ENCODE data around the gene NFIA. TPM values are rescaled to one million over a fixed set of nuclear protein-coding genes. Genes with fewer than 3 reads are reported as not detected.

The NFIA gene
- total RNA-seq, 2 donors from 2014 or later: 75.3 to 81.3 TPM

- H3K27ac ChIP-seq: no peak overlapping the region
Observed at GRCh38 chr1:61114178-61114870, 32.0 kb downstream of the NFIA start.

GRCh38 chr1:61115436-61115835, 33.1 kb downstream of the NFIA start:
- Histone ChIP-seq H3K27me3 (no peaks in the 10 kb centered on the region), H3K9me3 (no peaks in the 10 kb centered on the region), H3K4me3 (no peak overlapping the region), H3K27ac (peak overlapping the region in 1 of 2 donors; percentile 73), H3K4me1 (peaks cover 0 to 59% of the 10 kb centered on the region in 2 donors), H3K36me3 (no peaks in the 10 kb centered on the region)
- TF ChIP-seq, protein P1, sequence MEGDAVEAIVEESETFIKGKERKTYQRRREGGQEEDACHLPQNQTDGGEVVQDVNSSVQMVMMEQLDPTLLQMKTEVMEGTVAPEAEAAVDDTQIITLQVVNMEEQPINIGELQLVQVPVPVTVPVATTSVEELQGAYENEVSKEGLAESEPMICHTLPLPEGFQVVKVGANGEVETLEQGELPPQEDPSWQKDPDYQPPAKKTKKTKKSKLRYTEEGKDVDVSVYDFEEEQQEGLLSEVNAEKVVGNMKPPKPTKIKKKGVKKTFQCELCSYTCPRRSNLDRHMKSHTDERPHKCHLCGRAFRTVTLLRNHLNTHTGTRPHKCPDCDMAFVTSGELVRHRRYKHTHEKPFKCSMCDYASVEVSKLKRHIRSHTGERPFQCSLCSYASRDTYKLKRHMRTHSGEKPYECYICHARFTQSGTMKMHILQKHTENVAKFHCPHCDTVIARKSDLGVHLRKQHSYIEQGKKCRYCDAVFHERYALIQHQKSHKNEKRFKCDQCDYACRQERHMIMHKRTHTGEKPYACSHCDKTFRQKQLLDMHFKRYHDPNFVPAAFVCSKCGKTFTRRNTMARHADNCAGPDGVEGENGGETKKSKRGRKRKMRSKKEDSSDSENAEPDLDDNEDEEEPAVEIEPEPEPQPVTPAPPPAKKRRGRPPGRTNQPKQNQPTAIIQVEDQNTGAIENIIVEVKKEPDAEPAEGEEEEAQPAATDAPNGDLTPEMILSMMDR (IDR thresholded peaks at IDR 0.05): no peak
- DNase-seq (ENCODE audit: low spot score): no peak

More at GRCh38 chr1:61114178-61114870, 32.0 kb downstream of the NFIA start:
- no peaks in the 10 kb centered on the region for H3K9me3 ChIP-seq
- H3K4me1 ChIP-seq: peaks cover 0 to 55% of the 10 kb centered on the region in 2 donors
- no peak overlapping the region for H3K4me3 ChIP-seq
- TF ChIP-seq, protein P1 (IDR thresholded peaks at IDR 0.05): no peak
- no peaks in the 10 kb centered on the region for H3K27me3 ChIP-seq
- H3K36me3 ChIP-seq: no peaks in the 10 kb centered on the region
- DNase-seq (ENCODE audit: low spot score): no peak

GRCh38 chr1:61116421-61116820, 34.1 kb downstream of the NFIA start:
- TF ChIP-seq, protein P1 (IDR thresholded peaks at IDR 0.05): no peak

GRCh38 chr1:61117283-61117682, 34.9 kb downstream of the NFIA start:
- Histone ChIP-seq H3K4me1 (peaks cover 0 to 64% of the 10 kb centered on the region in 2 donors), H3K27ac (peak overlapping the region; percentile 13 to 73), H3K4me3 (no peak overlapping the region), H3K36me3 (no peaks in the 10 kb centered on the region), H3K27me3 (no peaks in the 10 kb centered on the region), H3K9me3 (no peaks in the 10 kb centered on the region)
- DNase-seq (ENCODE audit: low spot score): no peak
- TF ChIP-seq, protein P1 (IDR thresholded peaks at IDR 0.05): no peak

More at GRCh38 chr1:61116421-61116820, 34.1 kb downstream of the NFIA start:
- H3K4me1 ChIP-seq: peaks cover 0 to 59% of the 10 kb centered on the region in 2 donors
- DNase-seq (ENCODE audit: low spot score): no peak
- H3K9me3 ChIP-seq: no peaks in the 10 kb centered on the region
- no peak overlapping the region for H3K4me3 ChIP-seq
- H3K36me3 ChIP-seq: no peaks in the 10 kb centered on the region
- H3K27ac ChIP-seq: peak overlapping the region; percentile 56 to 73
- H3K27me3 ChIP-seq: no peaks in the 10 kb centered on the region

GRCh38 chr1:61119085-61119484, 36.7 kb downstream of the NFIA start:
- TF ChIP-seq, protein P1 (IDR thresholded peaks at IDR 0.05): no peak
- peaks cover 0 to 79% of the 10 kb centered on the region in 2 donors for H3K4me1 ChIP-seq
- peak overlapping the region in 1 of 2 donors; percentile 0 for H3K27ac ChIP-seq
- no peaks in the 10 kb centered on the region for H3K9me3 ChIP-seq
- no peak overlapping the region for H3K4me3 ChIP-seq
- H3K27me3 ChIP-seq: no peaks in the 10 kb centered on the region
- no peaks in the 10 kb centered on the region for H3K36me3 ChIP-seq
- DNase-seq (ENCODE audit: low spot score): no peak
